Measurements from ENCODE around the gene ANKRD13A.
"Not testable (repeated sequence)": the region's sequence is repeated elsewhere in the genome, so short reads cannot be mapped to it uniquely, and the experiment has no call there.

Gene ANKRD13A

GRCh38 chr12:109983432-109984142 lies 15.6 kb upstream of the ANKRD13A start:
- no peak for DNase-seq (ENCODE audit: low read depth in 2 of 2)

- not testable (repeated sequence) for DNase-seq (ENCODE audit: low read depth in 2 of 2)
Observed at GRCh38 chr12:109986236-109986635, 13.0 kb upstream of the ANKRD13A start.

- no peak for DNase-seq (ENCODE audit: low read depth in 2 of 2)
Observed at GRCh38 chr12:109987615-109988014, 11.6 kb upstream of the ANKRD13A start.

GRCh38 chr12:109988274-109988673 lies 11.0 kb upstream of the ANKRD13A start:
- DNase-seq (ENCODE audit: low read depth in 2 of 2): no peak

GRCh38 chr12:109988903-109989302 lies 10.3 kb upstream of the ANKRD13A start:
- no peak for DNase-seq (ENCODE audit: low read depth in 2 of 2)

GRCh38 chr12:109989380-109989779 lies 9.8 kb upstream of the ANKRD13A start:
- no peak for DNase-seq (ENCODE audit: low read depth in 2 of 2)

GRCh38 chr12:109991586-109991985 lies 7.6 kb upstream of the ANKRD13A start:
- no peak for DNase-seq (ENCODE audit: low read depth in 2 of 2)

- no peak for DNase-seq (ENCODE audit: low read depth in 2 of 2)
Observed at GRCh38 chr12:109993091-109993490, 6.1 kb upstream of the ANKRD13A start.

GRCh38 chr12:109994401-109995175 lies 4.6 kb upstream of the ANKRD13A start:
- DNase-seq (ENCODE audit: low read depth in 2 of 2): no peak

- no peak for DNase-seq (ENCODE audit: low read depth in 2 of 2)
Observed at GRCh38 chr12:109995361-109995685, 3.9 kb upstream of the ANKRD13A start.

GRCh38 chr12:109995686-109996482 lies 3.3 kb upstream of the ANKRD13A start, which contains the start of gene GIT2:
Gene GIT2, minus strand, starts transcription at chr12:109996368. Its CDS starts 144 bp downstream, at chr12:109996224.
- DNase-seq (ENCODE audit: low read depth in 2 of 2): peak; percentile 73 to 76

GRCh38 chr12:109996483-109996853 lies 2.8 kb upstream of the ANKRD13A start:
- no peak for DNase-seq (ENCODE audit: low read depth in 2 of 2)

GRCh38 chr12:109997393-109997792 lies 1.8 kb upstream of the ANKRD13A start:
- no peak for DNase-seq (ENCODE audit: low read depth in 2 of 2)

- peak in 1 of 2 experiments; percentile 39 for DNase-seq (ENCODE audit: low read depth in 2 of 2)
Observed at GRCh38 chr12:109998241-109998903, 858 bp upstream of the ANKRD13A start.

GRCh38 chr12:109999649-109999971 lies 380 bp downstream of the ANKRD13A start:
- DNase-seq (ENCODE audit: low read depth in 2 of 2): no peak

- DNase-seq (ENCODE audit: low read depth in 2 of 2): no peak
Observed at GRCh38 chr12:109999983-110000505, 814 bp downstream of the ANKRD13A start.

- peak; percentile 70 to 72 for DNase-seq (ENCODE audit: low read depth in 2 of 2)
Observed at GRCh38 chr12:110001596-110001995, 2.4 kb downstream of the ANKRD13A start.

GRCh38 chr12:110002676-110003515 lies 3.7 kb downstream of the ANKRD13A start:
- no peak for DNase-seq (ENCODE audit: low read depth in 2 of 2)

GRCh38 chr12:110004598-110004997 lies 5.4 kb downstream of the ANKRD13A start:
- DNase-seq (ENCODE audit: low read depth in 2 of 2): no peak

GRCh38 chr12:110005319-110005973 lies 6.2 kb downstream of the ANKRD13A start:
- no peak for DNase-seq (ENCODE audit: low read depth in 2 of 2)
